Activated naive CD8-positive, alpha-beta T cell treated with anti-CD3 and anti-CD28 coated beads, Interleukin-2, amount 10 ng/mL, durations not matched to agents 7 days and 5 days (primary cell): ENCODE results near the gene FBXO42. TPM values are rescaled to one million over a fixed set of nuclear protein-coding genes. Genes with fewer than 3 reads are reported as not detected.
"Not testable (repeated sequence)": the region's sequence is repeated elsewhere in the genome, so short reads cannot be mapped to it uniquely, and the experiment has no call there.

Experiments
- ATAC-seq: fragments of 150-1000 bp; cut with Tn5 transposase; one replicate; pipeline ENCODE4 v1.10.0; 2021; ENCODE audit warnings: low read depth, moderate library complexity
- POLR2A ChIA-PET: fragments of 350-600 bp; sonication (Branson Sonifier 250); formaldehyde crosslinking; loops from one replicate; lab custom pipeline; 2021; ENCODE audit warnings: antibody characterized with exemption; lab: Charles Lee
- DNase-seq: peaks from one replicate; pipeline ENCODE4 v3.0.0; 2021
- H3K27ac Mint-ChIP-seq: one replicate; pipeline ENCODE4 v1.8.0; 2022; ENCODE audit warnings: mild to moderate bottlenecking, mixed read lengths
- H3K27me3 Mint-ChIP-seq: one replicate; pipeline ENCODE4 v1.8.0; 2022; ENCODE audit warnings: mild to moderate bottlenecking, moderate library complexity, mixed read lengths
- H3K36me3 Mint-ChIP-seq: one replicate; pipeline ENCODE4 v1.8.0; 2021; ENCODE audit warnings: mild to moderate bottlenecking, mixed read lengths
- H3K4me1 Mint-ChIP-seq: one replicate; pipeline ENCODE4 v1.8.0; 2021; ENCODE audit warnings: mixed read lengths
- H3K4me3 Mint-ChIP-seq: one replicate; pipeline ENCODE4 v1.8.0; 2022; ENCODE audit warnings: mild to moderate bottlenecking, moderate library complexity, mixed read lengths
- H3K9me3 Mint-ChIP-seq: one replicate; pipeline ENCODE4 v1.8.0; 2021; ENCODE audit warnings: mixed read lengths
- total RNA-seq, 2 experiments: library from RNA; stranded (reverse); gene quantifications; one replicate each; pipeline ENCODE4 v1.2.3, GENCODE V29; 2021

FBXO42 gene
- total RNA-seq, 2 experiments from 2014 or later = 22.3 to 25.1 TPM

- ATAC-seq (no peak), DNase-seq (no peak)
- H3K27ac Mint-ChIP-seq = no peak overlapping the region
- no peaks in the 10 kb centered on the region for H3K9me3 Mint-ChIP-seq
- no peak overlapping the region for H3K4me3 Mint-ChIP-seq
- H3K36me3 Mint-ChIP-seq = peaks cover 2% of the 10 kb centered on the region
- peaks cover 10% of the 10 kb centered on the region for H3K4me1 Mint-ChIP-seq
- POLR2A ChIA-PET = no interaction called here
- H3K27me3 Mint-ChIP-seq = no peaks in the 10 kb centered on the region
Observed at GRCh38 chr1:16258591-16259135, 93.6 kb downstream of the FBXO42 start.

GRCh38 chr1:16257968-16258367, 94.3 kb downstream of the FBXO42 start:
- Mint-ChIP-seq H3K27me3 (no peaks in the 10 kb centered on the region), H3K4me3 (no peak overlapping the region), H3K4me1 (peaks cover 10% of the 10 kb centered on the region), H3K36me3 (peaks cover 2% of the 10 kb centered on the region), H3K27ac (no peak overlapping the region), H3K9me3 (no peaks in the 10 kb centered on the region)
- DNase-seq (no peak), ATAC-seq (no peak)
- POLR2A ChIA-PET = no interaction called here

GRCh38 chr1:16257556-16257955, 94.7 kb downstream of the FBXO42 start:
- not testable (repeated sequence) for H3K4me1 Mint-ChIP-seq, ATAC-seq, H3K36me3 Mint-ChIP-seq

GRCh38 chr1:16256478-16256877, 95.8 kb downstream of the FBXO42 start:
- H3K27ac Mint-ChIP-seq = no peak overlapping the region

More at GRCh38 chr1:16257556-16257955, 94.7 kb downstream of the FBXO42 start:
- H3K27me3 Mint-ChIP-seq, H3K27ac Mint-ChIP-seq, POLR2A ChIA-PET, H3K4me3 Mint-ChIP-seq, H3K9me3 Mint-ChIP-seq, DNase-seq: not testable (repeated sequence)

GRCh38 chr1:16254263-16254928, 97.9 kb downstream of the FBXO42 start:
- no peak overlapping the region for H3K4me3 Mint-ChIP-seq
- H3K27ac Mint-ChIP-seq = no peak overlapping the region
- peaks cover 20% of the 10 kb centered on the region for H3K4me1 Mint-ChIP-seq
- DNase-seq (no peak), ATAC-seq (no peak)
- no peaks in the 10 kb centered on the region for H3K27me3 Mint-ChIP-seq
- H3K36me3 Mint-ChIP-seq = peaks cover 8% of the 10 kb centered on the region
- POLR2A ChIA-PET = no interaction called here
- no peaks in the 10 kb centered on the region for H3K9me3 Mint-ChIP-seq

More at GRCh38 chr1:16256478-16256877, 95.8 kb downstream of the FBXO42 start:
- POLR2A ChIA-PET = no interaction called here
- Mint-ChIP-seq H3K4me1 (peaks cover 10% of the 10 kb centered on the region), H3K27me3 (no peaks in the 10 kb centered on the region), H3K4me3 (no peak overlapping the region), H3K9me3 (no peaks in the 10 kb centered on the region), H3K36me3 (peaks cover 2% of the 10 kb centered on the region)
- ATAC-seq (no peak), DNase-seq (no peak)

- ATAC-seq = no peak
- Mint-ChIP-seq H3K4me1 (peaks cover 24% of the 10 kb centered on the region), H3K27ac (no peak overlapping the region), H3K9me3 (no peaks in the 10 kb centered on the region), H3K27me3 (no peaks in the 10 kb centered on the region), H3K4me3 (no peak overlapping the region), H3K36me3 (peaks cover 8% of the 10 kb centered on the region)
- POLR2A ChIA-PET = no interaction called here
- no peak for DNase-seq
Observed at GRCh38 chr1:16253332-16253922, 98.9 kb downstream of the FBXO42 start.

- Mint-ChIP-seq H3K9me3 (no peaks in the 10 kb centered on the region), H3K4me1 (peaks cover 25% of the 10 kb centered on the region), H3K4me3 (no peak overlapping the region), H3K27me3 (no peaks in the 10 kb centered on the region), H3K36me3 (peaks cover 8% of the 10 kb centered on the region), H3K27ac (no peak overlapping the region)
- POLR2A ChIA-PET = no interaction called here
- no peak for ATAC-seq
- DNase-seq = no peak
Observed at GRCh38 chr1:16252912-16253311, 99.4 kb downstream of the FBXO42 start.

GRCh38 chr1:16251381-16251780, 100.9 kb downstream of the FBXO42 start:
- Mint-ChIP-seq H3K9me3 (no peaks in the 10 kb centered on the region), H3K4me1 (peaks cover 26% of the 10 kb centered on the region), H3K36me3 (peaks cover 7% of the 10 kb centered on the region), H3K4me3 (no peak overlapping the region), H3K27me3 (no peaks in the 10 kb centered on the region), H3K27ac (no peak overlapping the region)
- ATAC-seq = no peak
- no peak for DNase-seq
- POLR2A ChIA-PET = no interaction called here

GRCh38 chr1:16250524-16251251, 101.6 kb downstream of the FBXO42 start:
- H3K9me3 Mint-ChIP-seq = no peaks in the 10 kb centered on the region
- no peak overlapping the region for H3K27ac Mint-ChIP-seq
- no peak overlapping the region for H3K4me3 Mint-ChIP-seq
- no peak for DNase-seq
- POLR2A ChIA-PET = no interaction called here
- peaks cover 6% of the 10 kb centered on the region for H3K36me3 Mint-ChIP-seq
- H3K4me1 Mint-ChIP-seq = peaks cover 26% of the 10 kb centered on the region
- no peaks in the 10 kb centered on the region for H3K27me3 Mint-ChIP-seq
- ATAC-seq = no peak

- H3K27ac Mint-ChIP-seq = no peak overlapping the region
- H3K9me3 Mint-ChIP-seq = no peaks in the 10 kb centered on the region
- no peaks in the 10 kb centered on the region for H3K27me3 Mint-ChIP-seq
- DNase-seq (no peak), ATAC-seq (no peak)
- H3K4me3 Mint-ChIP-seq = peak overlapping the region; percentile 26
- POLR2A ChIA-PET = interaction anchor here (1.3 kb wide), 1 partner anchor 103 kb away, joined by 3 read pairs; the partner anchor contains the start of gene FBXO42
- peaks cover 24% of the 10 kb centered on the region for H3K4me1 Mint-ChIP-seq
- peaks cover 6% of the 10 kb centered on the region for H3K36me3 Mint-ChIP-seq
Observed at GRCh38 chr1:16249596-16250241, 102.6 kb downstream of the FBXO42 start.

- Mint-ChIP-seq H3K4me3 (no peak overlapping the region), H3K27ac (peak overlapping the region; percentile 9), H3K36me3 (peaks cover 6% of the 10 kb centered on the region), H3K9me3 (no peaks in the 10 kb centered on the region), H3K27me3 (no peaks in the 10 kb centered on the region), H3K4me1 (peaks cover 25% of the 10 kb centered on the region)
- peak; percentile 46 for ATAC-seq
- POLR2A ChIA-PET = interaction anchor here (1.3 kb wide), 1 partner anchor 103 kb away, joined by 3 read pairs; the partner anchor contains the start of gene FBXO42
- no peak for DNase-seq
Observed at GRCh38 chr1:16248603-16249516, 103.4 kb downstream of the FBXO42 start.

- Mint-ChIP-seq H3K27me3 (no peaks in the 10 kb centered on the region), H3K27ac (no peak overlapping the region), H3K9me3 (no peaks in the 10 kb centered on the region), H3K4me1 (peaks cover 25% of the 10 kb centered on the region), H3K36me3 (peaks cover 6% of the 10 kb centered on the region), H3K4me3 (no peak overlapping the region)
- no peak for ATAC-seq
- POLR2A ChIA-PET = no interaction called here
- DNase-seq = no peak
Observed at GRCh38 chr1:16248007-16248436, 104.3 kb downstream of the FBXO42 start.
